GM19035 (cell line): ENCODE data around the gene SRP72.
"Not testable (repeated sequence)": the region's sequence is repeated elsewhere in the genome, so short reads cannot be mapped to it uniquely, and the experiment has no call there.

Experiments used
- ATAC-seq: cut with Tn5 transposase; IDR thresholded peaks from one replicate; pipeline ENCODE4 v1.9.1; 2021; ENCODE audit not compliant: unreplicated experiment

Gene SRP72

GRCh38 chr4:56467284-56468096 is at the start of gene SRP72:
Gene SRP72, plus strand, starts transcription at chr4:56467617. Its CDS starts 19 bp downstream, at chr4:56467636.
- peak; percentile 89 for ATAC-seq

GRCh38 chr4:56424176-56424575 is 43.2 kb upstream of the SRP72 start:
- ATAC-seq: no peak

- ATAC-seq: no peak
Observed at GRCh38 chr4:56424697-56425514, 42.5 kb upstream of the SRP72 start.

- ATAC-seq: no peak
Observed at GRCh38 chr4:56425518-56425917, 41.9 kb upstream of the SRP72 start.

GRCh38 chr4:56426273-56426672 is 41.1 kb upstream of the SRP72 start:
- ATAC-seq: peak; percentile 86

- no peak for ATAC-seq
Observed at GRCh38 chr4:56427179-56427578, 40.2 kb upstream of the SRP72 start.

GRCh38 chr4:56430203-56430602 is 37.2 kb upstream of the SRP72 start:
- no peak for ATAC-seq

- no peak for ATAC-seq
Observed at GRCh38 chr4:56433280-56433679, 34.1 kb upstream of the SRP72 start.

- ATAC-seq: peak; percentile 13
Observed at GRCh38 chr4:56434599-56435139, 32.7 kb upstream of the SRP72 start.

GRCh38 chr4:56435140-56435926 is 32.1 kb upstream of the SRP72 start, which contains the start of gene PPAT:
Gene PPAT, minus strand, starts transcription at chr4:56435615. Its CDS starts 138 bp downstream, at chr4:56435477.
- peak; percentile 75 for ATAC-seq

GRCh38 chr4:56438766-56439165 is 28.7 kb upstream of the SRP72 start:
- ATAC-seq: no peak

- no peak for ATAC-seq
Observed at GRCh38 chr4:56440983-56441382, 26.4 kb upstream of the SRP72 start.

GRCh38 chr4:56444719-56445118 is 22.7 kb upstream of the SRP72 start:
- ATAC-seq: no peak

- no peak for ATAC-seq
Observed at GRCh38 chr4:56445699-56446098, 21.7 kb upstream of the SRP72 start.

- ATAC-seq: no peak
Observed at GRCh38 chr4:56448301-56448700, 19.1 kb upstream of the SRP72 start.

GRCh38 chr4:56449475-56449874 is 17.9 kb upstream of the SRP72 start:
- not testable (repeated sequence) for ATAC-seq

- no peak for ATAC-seq
Observed at GRCh38 chr4:56450342-56450741, 17.1 kb upstream of the SRP72 start.

GRCh38 chr4:56460085-56460484 is 7.3 kb upstream of the SRP72 start:
- no peak for ATAC-seq

GRCh38 chr4:56462157-56462556 is 5.3 kb upstream of the SRP72 start:
- no peak for ATAC-seq

- ATAC-seq: no peak
Observed at GRCh38 chr4:56463711-56464110, 3.7 kb upstream of the SRP72 start.

GRCh38 chr4:56464581-56464980 is 2.8 kb upstream of the SRP72 start:
- ATAC-seq: no peak
